DND-41 (cell line): ENCODE results near the gene RHOG.
A peak's percentile ranks its signal among the peaks of the same experiment; 100 is the strongest.

Experiments
- ATAC-seq: fragments of 200-7000 bp; cut with Tn5 transposase; 3 replicates; pipeline ENCODE4 v1.9.1; 2021; ENCODE audit warnings: low read depth; ENCODE audit not compliant: insufficient read depth
- DNase-seq: peaks from one replicate; pipeline ENCODE4 v3.0.0-alpha.2; 2020
- H2AFZ ChIP-seq: 2 replicates; pipeline ENCODE4 v1.6.0; 2012; ENCODE audit warnings: low read depth, low read length
- H3K27ac ChIP-seq: 2 replicates; pipeline ENCODE4 v1.5.1; 2012; ENCODE audit warnings: low read length, inconsistent platforms
- H3K27me3 ChIP-seq: fragments of 200-600 bp; sonication (generic); 2 replicates; pipeline ENCODE4 v1.6.0; 2012; ENCODE audit warnings: low read length, mild to moderate bottlenecking, inconsistent platforms; ENCODE audit not compliant: insufficient read depth, poor library complexity
- H3K36me3 ChIP-seq: 2 replicates; pipeline ENCODE4 v1.5.1; 2012; ENCODE audit warnings: low read length, inconsistent platforms; ENCODE audit not compliant: insufficient read depth
- H3K4me1 ChIP-seq: 2 replicates; pipeline ENCODE4 v1.5.1; 2012; ENCODE audit warnings: mild to moderate bottlenecking, low read length; ENCODE audit not compliant: insufficient read depth
- H3K4me2 ChIP-seq: 2 replicates; pipeline ENCODE4 v1.6.0; 2012; ENCODE audit warnings: mild to moderate bottlenecking, moderate library complexity, low read length, inconsistent platforms; ENCODE audit not compliant: insufficient read depth
- H3K4me3 ChIP-seq, 2 experiments: fragments of 200-600 bp in 1 of 2; shearing (Covaris generic) in 1 of 2; 2 replicates each; pipeline ENCODE4 v1.5.1; 2012 to 2016; ENCODE audit warnings: inconsistent platforms in 2 of 2, low read length in 2 of 2, mild to moderate bottlenecking in 2 of 2, low read depth in 1 of 2, moderate library complexity in 1 of 2
- H3K79me2 ChIP-seq: 2 replicates; pipeline ENCODE4 v1.6.0; 2012; ENCODE audit warnings: low read length, inconsistent platforms; ENCODE audit not compliant: insufficient read depth
- H3K9ac ChIP-seq: 2 replicates; pipeline ENCODE4 v1.6.0; 2012; ENCODE audit warnings: low read depth, mild to moderate bottlenecking, inconsistent platforms, low read length, moderate library complexity
- H3K9me3 ChIP-seq: 2 replicates; pipeline ENCODE4 v1.5.1; 2012; ENCODE audit warnings: low read length, moderate library complexity, mild to moderate bottlenecking, inconsistent platforms; ENCODE audit not compliant: insufficient read depth, severe bottlenecking
- H4K20me1 ChIP-seq: 2 replicates; pipeline ENCODE4 v1.6.0; 2012; ENCODE audit warnings: low read length; ENCODE audit not compliant: insufficient read depth
- EZH2 ChIP-seq: IDR thresholded peaks from 3 replicates; pipeline ENCODE4 v1.6.1; 2012; ENCODE audit warnings: borderline replicate concordance, low read depth, mild to moderate bottlenecking, moderate library complexity, low read length, inconsistent platforms; ENCODE audit not compliant: severe bottlenecking
- TF ChIP-seq, protein P1 (sequence below): IDR thresholded peaks from 2 replicates; pipeline ENCODE4 v1.5.1; 2012; ENCODE audit warnings: borderline replicate concordance, low read length, moderate library complexity, mild to moderate bottlenecking; ENCODE audit not compliant: poor library complexity, severe bottlenecking; ENCODE audit errors: extremely low read depth

The RHOG gene

GRCh38 chr11:3860375-3860774, 19.6 kb upstream of the RHOG start:
- TF ChIP-seq, protein P1, sequence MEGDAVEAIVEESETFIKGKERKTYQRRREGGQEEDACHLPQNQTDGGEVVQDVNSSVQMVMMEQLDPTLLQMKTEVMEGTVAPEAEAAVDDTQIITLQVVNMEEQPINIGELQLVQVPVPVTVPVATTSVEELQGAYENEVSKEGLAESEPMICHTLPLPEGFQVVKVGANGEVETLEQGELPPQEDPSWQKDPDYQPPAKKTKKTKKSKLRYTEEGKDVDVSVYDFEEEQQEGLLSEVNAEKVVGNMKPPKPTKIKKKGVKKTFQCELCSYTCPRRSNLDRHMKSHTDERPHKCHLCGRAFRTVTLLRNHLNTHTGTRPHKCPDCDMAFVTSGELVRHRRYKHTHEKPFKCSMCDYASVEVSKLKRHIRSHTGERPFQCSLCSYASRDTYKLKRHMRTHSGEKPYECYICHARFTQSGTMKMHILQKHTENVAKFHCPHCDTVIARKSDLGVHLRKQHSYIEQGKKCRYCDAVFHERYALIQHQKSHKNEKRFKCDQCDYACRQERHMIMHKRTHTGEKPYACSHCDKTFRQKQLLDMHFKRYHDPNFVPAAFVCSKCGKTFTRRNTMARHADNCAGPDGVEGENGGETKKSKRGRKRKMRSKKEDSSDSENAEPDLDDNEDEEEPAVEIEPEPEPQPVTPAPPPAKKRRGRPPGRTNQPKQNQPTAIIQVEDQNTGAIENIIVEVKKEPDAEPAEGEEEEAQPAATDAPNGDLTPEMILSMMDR: no peak
- no peak for TF ChIP-seq EZH2
- peak overlapping the region; percentile 96 for H3K4me2 ChIP-seq

GRCh38 chr11:3859373-3859881, 18.7 kb upstream of the RHOG start:
- TF ChIP-seq, protein P1: no peak
- TF ChIP-seq EZH2: no peak
- Histone ChIP-seq H3K9ac (peak overlapping the region; percentile 63), H3K36me3 (peaks cover 12% of the 10 kb centered on the region; the same call in 1 of the 2 replicates), H3K9me3 (no peaks in the 10 kb centered on the region), H3K4me1 (peaks cover 78% of the 10 kb centered on the region), H4K20me1 (peaks cover 47% of the 10 kb centered on the region), H3K27me3 (no peaks in the 10 kb centered on the region), H2AFZ (no peak overlapping the region), H3K4me3 (peak overlapping the region in 1 of 2 experiments; percentile 92; a peak in 2 of 4 replicates), H3K27ac (peak overlapping the region; percentile 78), H3K79me2 (peaks cover 89% of the 10 kb centered on the region), H3K4me2 (peak overlapping the region; percentile 96)
- DNase-seq (no peak), ATAC-seq (no peak)

More at GRCh38 chr11:3860375-3860774, 19.6 kb upstream of the RHOG start:
- ATAC-seq (peak; percentile 19; the same call in 2 of the 3 replicates), DNase-seq (peak; percentile 39)
- peaks cover 48% of the 10 kb centered on the region for H4K20me1 ChIP-seq
- H3K9ac ChIP-seq: peak overlapping the region; percentile 4; the same call in 1 of the 2 replicates
- H3K36me3 ChIP-seq: peaks cover 12% of the 10 kb centered on the region; the same call in 1 of the 2 replicates
- H3K9me3 ChIP-seq: no peaks in the 10 kb centered on the region
- peak overlapping the region in 1 of 2 experiments; percentile 19; a peak in 1 of 4 replicates for H3K4me3 ChIP-seq
- H3K79me2 ChIP-seq: peaks cover 95% of the 10 kb centered on the region
- H3K27me3 ChIP-seq: no peaks in the 10 kb centered on the region
- peak overlapping the region; percentile 52 for H3K27ac ChIP-seq
- H3K4me1 ChIP-seq: peaks cover 74% of the 10 kb centered on the region
- no peak overlapping the region for H2AFZ ChIP-seq

GRCh38 chr11:3857628-3858027, 16.9 kb upstream of the RHOG start:
- peak overlapping the region; percentile 63 for H3K9ac ChIP-seq
- H3K4me3 ChIP-seq: peak overlapping the region; percentile 76 to 92; a peak in 3 of 4 replicates

More at GRCh38 chr11:3857628-3858027, 16.9 kb upstream of the RHOG start:
- Histone ChIP-seq H3K36me3 (peaks cover 12% of the 10 kb centered on the region; the same call in 1 of the 2 replicates), H3K9me3 (no peaks in the 10 kb centered on the region), H3K79me2 (peaks cover 71% of the 10 kb centered on the region), H2AFZ (no peak overlapping the region), H3K27me3 (no peaks in the 10 kb centered on the region), H3K4me2 (peak overlapping the region; percentile 96), H3K4me1 (peaks cover 90% of the 10 kb centered on the region), H4K20me1 (peaks cover 35% of the 10 kb centered on the region; the same call in 1 of the 2 replicates), H3K27ac (peak overlapping the region; percentile 78)
- ATAC-seq (no peak), DNase-seq (no peak)
- no peak for TF ChIP-seq EZH2
- TF ChIP-seq, protein P1: no peak
